Astrocyte (in vitro differentiated cells and primary cell): Measurements from ENCODE around the gene CORO2B.

Experiments used
- EZH2 ChIP-seq: IDR thresholded peaks from 2 replicates; pipeline ENCODE4 v1.6.1; 2012; ENCODE audit warnings: mild to moderate bottlenecking, low read length, inconsistent platforms; ENCODE audit not compliant: insufficient read depth
- TF ChIP-seq, protein P1 (sequence below): IDR thresholded peaks from 2 replicates; pipeline ENCODE4 v1.5.1; 2011; ENCODE audit warnings: low read depth, mild to moderate bottlenecking, inconsistent platforms, low read length, moderate library complexity; ENCODE audit not compliant: insufficient read depth

DNA sequence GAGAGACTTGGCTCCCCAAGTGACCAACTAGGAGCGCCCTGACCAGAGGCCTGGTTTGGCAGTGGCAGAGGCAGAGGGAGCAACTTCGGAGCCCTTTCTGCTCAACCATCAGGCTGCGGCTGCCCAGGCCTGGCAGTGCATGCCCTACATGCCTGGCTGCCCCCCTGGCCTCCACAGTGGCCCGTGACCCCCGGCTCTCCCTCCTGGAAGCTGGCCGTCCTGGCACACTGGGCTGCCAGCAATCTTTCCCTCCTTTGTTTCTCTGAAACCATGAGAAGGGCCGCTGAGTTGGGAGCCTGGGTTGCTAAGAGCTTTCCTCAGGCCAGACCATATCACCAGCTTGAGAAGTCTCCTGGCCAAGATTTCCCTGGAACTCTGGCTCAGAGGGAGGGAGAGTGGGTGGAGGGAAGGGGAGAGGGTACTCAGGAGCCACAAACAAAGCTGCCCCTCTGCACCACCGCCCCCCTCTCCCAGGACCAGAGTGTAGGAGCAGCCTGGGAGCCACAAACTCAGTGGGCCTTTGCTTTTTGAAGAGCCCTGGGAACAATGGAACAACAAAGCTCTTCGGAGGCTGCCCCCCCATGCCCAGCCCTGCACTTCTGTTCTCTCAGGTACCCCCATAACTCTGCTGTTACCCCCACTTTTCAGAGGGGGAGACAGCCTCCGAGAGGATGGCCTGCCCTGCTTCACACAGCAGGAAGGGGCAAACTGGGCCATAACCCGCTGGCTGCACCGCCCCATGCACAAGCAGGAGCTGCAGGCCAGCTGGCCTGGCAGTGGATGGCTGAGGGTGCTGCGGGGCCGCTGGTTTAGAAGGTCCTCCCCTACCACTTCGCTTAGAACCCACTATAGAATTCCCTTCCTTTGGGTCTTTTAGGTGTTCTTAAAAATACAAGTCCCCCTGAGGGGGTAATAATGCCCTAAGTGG lies 11.3 kb downstream of the CORO2B start:
- TF ChIP-seq, protein P1, sequence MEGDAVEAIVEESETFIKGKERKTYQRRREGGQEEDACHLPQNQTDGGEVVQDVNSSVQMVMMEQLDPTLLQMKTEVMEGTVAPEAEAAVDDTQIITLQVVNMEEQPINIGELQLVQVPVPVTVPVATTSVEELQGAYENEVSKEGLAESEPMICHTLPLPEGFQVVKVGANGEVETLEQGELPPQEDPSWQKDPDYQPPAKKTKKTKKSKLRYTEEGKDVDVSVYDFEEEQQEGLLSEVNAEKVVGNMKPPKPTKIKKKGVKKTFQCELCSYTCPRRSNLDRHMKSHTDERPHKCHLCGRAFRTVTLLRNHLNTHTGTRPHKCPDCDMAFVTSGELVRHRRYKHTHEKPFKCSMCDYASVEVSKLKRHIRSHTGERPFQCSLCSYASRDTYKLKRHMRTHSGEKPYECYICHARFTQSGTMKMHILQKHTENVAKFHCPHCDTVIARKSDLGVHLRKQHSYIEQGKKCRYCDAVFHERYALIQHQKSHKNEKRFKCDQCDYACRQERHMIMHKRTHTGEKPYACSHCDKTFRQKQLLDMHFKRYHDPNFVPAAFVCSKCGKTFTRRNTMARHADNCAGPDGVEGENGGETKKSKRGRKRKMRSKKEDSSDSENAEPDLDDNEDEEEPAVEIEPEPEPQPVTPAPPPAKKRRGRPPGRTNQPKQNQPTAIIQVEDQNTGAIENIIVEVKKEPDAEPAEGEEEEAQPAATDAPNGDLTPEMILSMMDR = no peak
- TF ChIP-seq EZH2 = no peak
